Right lobe of liver (tissue), 6 donors: ENCODE data around the gene ANXA6. TPM values are rescaled to one million over a fixed set of nuclear protein-coding genes. Genes with fewer than 3 reads are reported as not detected.

Source experiments
- ATAC-seq, 4 donors: fragments of 200-7000 bp; cut with Tn5 transposase; one replicate each; pipeline ENCODE4 v1.9.1; 2020; ENCODE audit warnings: mild to moderate bottlenecking in 4 of 4, moderate library complexity in 4 of 4
- DNase-seq, 3 donors: peaks; one replicate each; pipeline ENCODE4 v3.0.0-alpha.2; 2020
- H3K27ac ChIP-seq, 3 donors: fragments of 200-600 bp; one replicate each; pipeline ENCODE4 v1.8.0; 2022
- H3K27me3 ChIP-seq, 2 donors: fragments of 200-600 bp; one replicate each; pipeline ENCODE4 v1.8.0; 2022
- H3K36me3 ChIP-seq, 4 donors: fragments of 200-600 bp; sonication (generic) in 1 of 4; one replicate each; pipeline versions ENCODE4 v1.5.1 to v1.8.0; 2017 to 2022; ENCODE audit warnings: control low read depth in 1 of 4
- H3K4me1 ChIP-seq, 4 donors: fragments of 200-600 bp; sonication (generic) in 1 of 4; one replicate each; pipeline versions ENCODE4 v1.5.1 to v1.8.0; 2017 to 2022; ENCODE audit warnings: control low read depth in 1 of 4
- H3K4me3 ChIP-seq, 3 donors: fragments of 200-600 bp; one replicate each; pipeline ENCODE4 v1.8.0; 2022
- H3K9me3 ChIP-seq, 4 donors: fragments of 200-600 bp; sonication (generic) in 1 of 4; one replicate each; pipeline versions ENCODE4 v1.5.1 to v1.8.0; 2017 to 2022; ENCODE audit warnings: control low read depth in 1 of 4
- POLR2A ChIP-seq: fragments of 450-650 bp; IDR thresholded peaks from one replicate; pipeline ENCODE4 v1.6.1; 2017; ENCODE audit warnings: antibody characterized with exemption, mild to moderate bottlenecking
- WGBS: methylation state at CpG from one replicate; pipeline ENCODE4 v1.1.6; 2018; ENCODE audit warnings: low coverage, low lambda C conversion rate; ENCODE audit not compliant: insufficient coverage; ENCODE audit errors: missing lambda C conversion rate; 5-methylcytosine and 5-hydroxymethylcytosine counted together
- intact Hi-C, 2 donors: fragments of 100-400 bp; cut with DNase I; formaldehyde crosslinking; loops; one replicate each; pipeline versions ENCODE4 v1.11.2 to v1.14.1; 2022
- total RNA-seq, 6 experiments: library from RNA; depleted of rRNA in 2 of 6; stranded (reverse); fragments of >200 nt in 2 of 6; fragmentation: NEBNext Ultra II Directional in 3 of 6; extraction: Animal tissue kit (Norgen Biotek cat#: 25700) in 3 of 6; gene quantifications; one replicate each; pipeline versions ENCODE4 v1.1.0 to v1.2.4, GENCODE V29; 2016 to 2023
- TF ChIP-seq, protein P1 (sequence below), 4 donors: fragments of 200-600 bp in 3 of 4; fragments of 450-650 bp in 1 of 4; IDR thresholded peaks; one replicate each; pipeline versions ENCODE4 v1.5.1 to v1.8.0; 2016 to 2022; ENCODE audit warnings: antibody characterized with exemption in 4 of 4, mild to moderate bottlenecking in 2 of 4
- donor health status: DM: no; HTN: yes; CAD: no.
- donor health status: DM: no; HTN: no; CAD: no.
- donor health status: DM: no; HTN: no; CAD: no.
- donor health status: DM: no; HTN: yes; CAD: no.
- donor health status: DM: no; HTN: yes; CAD: no.

The ANXA6 gene
- total RNA-seq, 6 experiments from 2014 or later: 143 to 236 (median 165) TPM

DNA sequence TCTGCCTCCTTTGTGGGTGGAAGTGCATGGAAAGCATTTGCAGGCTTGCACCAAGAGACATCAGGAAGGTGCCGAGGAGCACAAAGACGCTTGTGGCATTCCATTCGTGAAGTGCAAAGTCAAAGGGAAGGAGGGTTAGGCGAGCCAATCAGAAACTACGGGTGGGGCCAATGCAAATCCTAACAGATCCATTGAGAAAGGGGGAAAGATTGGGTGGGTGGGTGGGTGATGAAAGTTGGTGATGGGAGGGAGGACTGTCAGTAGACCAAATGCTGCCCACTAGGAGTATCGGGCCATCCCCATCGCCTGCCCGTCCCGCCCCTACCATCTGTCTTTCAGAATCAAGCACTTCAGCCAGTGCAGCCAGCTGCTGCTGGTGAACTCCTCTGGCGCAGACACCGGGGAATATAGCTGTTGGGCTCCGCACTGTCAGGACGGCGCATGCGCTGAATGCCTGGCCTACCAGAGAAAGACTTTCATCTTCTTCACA lies 17.1 kb upstream of the ANXA6 start:
- Histone ChIP-seq H3K4me1 (no peaks in the 10 kb centered on the region), H3K27me3 (no peaks in the 10 kb centered on the region), H3K4me3 (no peak overlapping the region), H3K36me3 (no peaks in the 10 kb centered on the region), H3K9me3 (no peaks in the 10 kb centered on the region), H3K27ac (no peak overlapping the region)
- TF ChIP-seq, protein P1, sequence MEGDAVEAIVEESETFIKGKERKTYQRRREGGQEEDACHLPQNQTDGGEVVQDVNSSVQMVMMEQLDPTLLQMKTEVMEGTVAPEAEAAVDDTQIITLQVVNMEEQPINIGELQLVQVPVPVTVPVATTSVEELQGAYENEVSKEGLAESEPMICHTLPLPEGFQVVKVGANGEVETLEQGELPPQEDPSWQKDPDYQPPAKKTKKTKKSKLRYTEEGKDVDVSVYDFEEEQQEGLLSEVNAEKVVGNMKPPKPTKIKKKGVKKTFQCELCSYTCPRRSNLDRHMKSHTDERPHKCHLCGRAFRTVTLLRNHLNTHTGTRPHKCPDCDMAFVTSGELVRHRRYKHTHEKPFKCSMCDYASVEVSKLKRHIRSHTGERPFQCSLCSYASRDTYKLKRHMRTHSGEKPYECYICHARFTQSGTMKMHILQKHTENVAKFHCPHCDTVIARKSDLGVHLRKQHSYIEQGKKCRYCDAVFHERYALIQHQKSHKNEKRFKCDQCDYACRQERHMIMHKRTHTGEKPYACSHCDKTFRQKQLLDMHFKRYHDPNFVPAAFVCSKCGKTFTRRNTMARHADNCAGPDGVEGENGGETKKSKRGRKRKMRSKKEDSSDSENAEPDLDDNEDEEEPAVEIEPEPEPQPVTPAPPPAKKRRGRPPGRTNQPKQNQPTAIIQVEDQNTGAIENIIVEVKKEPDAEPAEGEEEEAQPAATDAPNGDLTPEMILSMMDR (IDR thresholded peaks at IDR 0.05): no peak
- no peak for TF ChIP-seq POLR2A
- intact Hi-C loops: no loop called here
- 73% methylated on average over 9 of the region's 15 CpGs for WGBS
- ATAC-seq (peak in 3 of 4 donors; percentile 32 to 36 (median 33)), DNase-seq (no peak)

DNA sequence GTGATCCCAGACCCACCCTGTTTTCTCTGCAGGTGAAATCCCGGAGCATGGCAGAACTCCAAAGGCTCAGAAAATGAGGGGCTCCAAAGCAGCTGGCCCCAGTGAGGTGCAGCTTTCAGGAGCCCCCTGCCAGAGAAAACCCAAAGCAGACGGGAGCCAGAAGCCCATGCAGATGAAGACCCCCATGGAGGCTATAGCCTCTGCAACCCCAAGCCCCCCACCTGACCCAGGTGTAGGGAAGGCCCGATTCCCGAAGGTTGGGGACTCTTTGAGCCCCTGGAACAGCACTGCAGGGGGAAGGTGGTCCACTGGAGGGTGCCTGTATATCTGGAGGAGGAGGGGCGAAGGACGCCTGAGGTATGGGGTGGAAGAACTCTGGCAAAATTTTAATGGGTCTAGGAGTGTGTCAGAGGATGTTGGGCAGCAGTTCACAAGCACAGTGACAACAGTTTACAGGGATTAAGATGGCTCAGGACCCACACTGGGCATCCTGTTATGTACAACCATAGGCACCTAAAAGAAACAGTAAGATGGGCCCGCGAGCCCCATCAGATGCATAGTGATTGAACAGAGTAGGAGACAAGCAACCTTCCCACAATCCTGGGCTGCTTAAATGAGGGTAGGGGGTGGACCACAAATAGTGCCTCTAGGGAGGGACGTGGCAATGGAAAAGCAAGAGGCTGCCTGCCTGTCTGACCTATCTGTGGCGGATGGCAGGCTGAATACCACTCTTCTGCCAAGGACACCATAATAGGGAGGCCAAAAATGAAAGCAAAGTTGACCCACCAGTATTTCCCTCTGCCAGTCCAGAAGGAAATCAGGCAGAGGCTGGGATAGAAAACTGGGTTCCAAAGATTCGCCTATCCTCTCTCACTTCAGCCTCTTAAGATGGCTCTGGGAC lies 16.4 kb upstream of the ANXA6 start:
- no peaks in the 10 kb centered on the region for H3K4me1 ChIP-seq
- no peaks in the 10 kb centered on the region for H3K36me3 ChIP-seq
- no peak overlapping the region for H3K4me3 ChIP-seq
- H3K9me3 ChIP-seq: no peaks in the 10 kb centered on the region
- TF ChIP-seq, protein P1 (IDR thresholded peaks at IDR 0.05): no peak
- no peak for TF ChIP-seq POLR2A
- no peaks in the 10 kb centered on the region for H3K27me3 ChIP-seq
- intact Hi-C loops: no loop called here
- WGBS: 100% methylated on average over 2 of the region's 11 CpGs
- H3K27ac ChIP-seq: no peak overlapping the region
- DNase-seq (no peak), ATAC-seq (peak in 3 of 4 donors; percentile 14 to 24 (median 14))

DNA sequence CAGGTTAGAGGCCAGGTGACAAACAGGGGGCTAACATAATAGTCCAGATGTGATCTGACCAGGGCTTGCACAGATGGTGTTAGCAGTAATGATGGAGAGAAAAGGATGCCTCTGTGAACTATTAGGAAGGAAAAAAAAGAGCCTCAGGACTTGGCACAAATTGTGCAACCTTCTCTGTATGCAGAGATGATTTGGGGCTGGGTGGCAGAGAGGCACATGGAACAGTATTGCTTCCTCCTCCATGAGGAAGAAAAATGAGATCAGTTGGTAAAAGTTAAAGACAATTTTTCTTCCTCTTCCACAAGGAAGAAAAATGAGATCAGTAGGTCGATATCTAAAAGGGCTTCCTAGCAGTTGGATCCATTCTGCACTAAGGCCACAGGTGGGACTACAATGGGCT lies 13.9 kb upstream of the ANXA6 start:
- no peaks in the 10 kb centered on the region for H3K9me3 ChIP-seq
- H3K36me3 ChIP-seq: no peaks in the 10 kb centered on the region
- no peak overlapping the region for H3K4me3 ChIP-seq
- H3K27ac ChIP-seq: no peak overlapping the region
- H3K27me3 ChIP-seq: no peaks in the 10 kb centered on the region
- WGBS: 56% methylated on average over 1 of the region's 1 CpG
- ATAC-seq (no peak), DNase-seq (peak in 1 of 3 donors; percentile 24)
- no peaks in the 10 kb centered on the region for H3K4me1 ChIP-seq
- intact Hi-C loops: no loop called here
- TF ChIP-seq POLR2A: no peak
- TF ChIP-seq, protein P1 (IDR thresholded peaks at IDR 0.05): no peak

DNA sequence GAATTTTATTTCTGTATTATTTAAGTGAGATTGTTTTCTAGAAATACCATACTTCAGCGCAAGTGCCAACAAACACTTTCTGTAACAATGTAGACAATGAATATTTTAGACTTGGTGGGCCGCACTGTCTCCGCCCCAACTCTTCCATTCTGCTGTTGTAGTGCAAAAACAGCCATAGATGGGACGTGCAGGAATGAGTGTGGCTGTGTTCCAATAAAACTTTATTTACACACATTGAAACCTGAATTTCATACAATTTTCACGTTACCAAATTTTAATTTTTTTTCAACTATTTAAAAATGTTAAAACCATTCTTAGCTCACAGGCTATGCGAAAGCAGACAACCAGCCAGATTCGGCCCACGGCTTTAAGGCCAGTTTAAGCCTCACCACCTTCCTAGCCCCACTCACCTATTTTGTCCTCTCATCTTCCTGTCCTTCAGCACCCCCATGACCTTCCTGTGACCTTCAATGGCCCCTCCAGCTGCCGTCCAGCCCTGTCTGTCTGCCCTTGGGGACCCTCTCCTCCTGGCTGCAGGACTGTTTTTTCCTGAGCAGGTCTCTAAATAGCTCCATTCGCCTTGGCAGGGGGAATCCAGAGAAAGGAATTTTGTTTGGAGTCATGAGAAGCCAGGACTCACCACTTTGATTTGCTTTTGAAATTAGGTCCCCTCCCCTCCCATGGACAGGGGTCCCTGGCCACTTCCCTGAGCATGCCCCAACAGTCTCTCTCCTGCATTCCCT lies 11.2 kb upstream of the ANXA6 start:
- peak in 1 of 3 donors; percentile 20 for DNase-seq
- intact Hi-C loops: loop anchor here (5.0 to 10.0 kb wide), 4 partner anchors 36 to 116 kb away; no protein-coding TSS in a partner anchor
- no peaks in the 10 kb centered on the region for H3K36me3 ChIP-seq

More for the DNA sequence above, 11.2 kb upstream of the ANXA6 start:
- H3K27me3 ChIP-seq: no peaks in the 10 kb centered on the region
- no peak overlapping the region for H3K4me3 ChIP-seq
- H3K9me3 ChIP-seq: no peaks in the 10 kb centered on the region
- 61% methylated on average over 10 of the region's 10 CpGs for WGBS
- peaks cover 0 to 5% (median 0%) of the 10 kb centered on the region in 4 donors for H3K4me1 ChIP-seq
- TF ChIP-seq, protein P1 (IDR thresholded peaks at IDR 0.05): no peak
- TF ChIP-seq POLR2A: no peak
- H3K27ac ChIP-seq: no peak overlapping the region
- no peak for ATAC-seq
